GM12878 (cell line): ENCODE data around the gene CTSW. TPM values are rescaled to one million over a fixed set of nuclear protein-coding genes. Genes with fewer than 3 reads are reported as not detected.

Source experiments
- ATAC-seq: fragments of 200-7000 bp; cut with Tn5 transposase; 3 replicates; pipeline ENCODE4 v1.9.1; 2020; ENCODE audit warnings: mild to moderate bottlenecking, moderate library complexity
- BruUV-seq: library from RNA; stranded (reverse); fragments of 400-500 nt; replicated peaks from 2 replicates; lab custom pipeline; 2021; lab: Mats Ljungman, UMichigan
- CTCF ChIA-PET: fragments of 300-600 bp; sonication (Branson Sonifier 250); formaldehyde crosslinking; extraction: SDS; loops from one replicate; lab custom pipeline; 2021; ENCODE audit warnings: inconsistent platforms; lab: Yijun Ruan, JAX
- POLR2A ChIA-PET: fragments of 350-600 bp; formaldehyde crosslinking; extraction: SDS; loops from one replicate; lab custom pipeline; 2021; ENCODE audit warnings: inconsistent platforms; lab: Charles Lee
- RAD21 ChIA-PET: fragments of 300-600 bp; sonication (Branson Sonifier 250); formaldehyde crosslinking; loops from one replicate; lab custom pipeline; 2023; ENCODE audit warnings: antibody characterized with exemption; ENCODE audit not compliant: unreplicated experiment; lab: Charles Lee
- SMC1A ChIA-PET: fragments of 300-600 bp; sonication (Branson Sonifier 250); formaldehyde crosslinking; loops from one replicate; lab custom pipeline; 2023; ENCODE audit not compliant: unreplicated experiment, uncharacterized antibody; lab: Charles Lee
- DNase-seq: peaks from one replicate; pipeline ENCODE4 v3.0.0-alpha.2; 2011; ENCODE audit warnings: low read depth, low spot score
- FAIRE-seq: peaks from 3 replicates; lab custom pipeline; 2011; peaks lifted over from hg19 to GRCh38; lab: Jason Lieb, UNC
- H2AFZ ChIP-seq: 2 replicates; pipeline ENCODE4 v1.6.0; 2011; ENCODE audit warnings: low read depth, low read length, control low read depth; ENCODE audit not compliant: control insufficient read depth
- H3K27ac ChIP-seq: 2 replicates; pipeline ENCODE4 v1.5.1; 2011; ENCODE audit warnings: control low read depth; ENCODE audit not compliant: control insufficient read depth, insufficient read depth
- H3K27me3 ChIP-seq, 2 experiments: replicated peaks in 1 of 2; 2 replicates each; pipeline versions ENCODE4 v1.6.0 to v1.6.1; 2011; ENCODE audit warnings: low read length in 1 of 2; ENCODE audit not compliant: control insufficient read depth in 2 of 2, insufficient read depth in 2 of 2
- H3K36me3 ChIP-seq, 2 experiments: 2 replicates each; pipeline ENCODE4 v1.5.1; 2011; ENCODE audit warnings: low read length in 1 of 2; ENCODE audit not compliant: control insufficient read depth in 2 of 2, insufficient read depth in 2 of 2
- H3K4me1 ChIP-seq: 2 replicates; pipeline ENCODE4 v1.6.1; 2011; ENCODE audit warnings: mild to moderate bottlenecking, low read length, moderate library complexity, mixed read lengths; ENCODE audit not compliant: control insufficient read depth, insufficient read depth
- H3K4me2 ChIP-seq: 2 replicates; pipeline ENCODE4 v1.6.0; 2011; ENCODE audit warnings: control low read depth; ENCODE audit not compliant: control insufficient read depth, insufficient read depth
- H3K4me3 ChIP-seq: fragments of 200-600 bp; sonication (generic); 2 replicates; pipeline ENCODE4 v1.5.1; 2016
- H3K79me2 ChIP-seq: 2 replicates; pipeline ENCODE4 v1.6.0; 2011; ENCODE audit warnings: low read length; ENCODE audit not compliant: control insufficient read depth, insufficient read depth
- H3K9ac ChIP-seq: 2 replicates; pipeline ENCODE4 v1.8.0; 2011; ENCODE audit warnings: low read length, control low read depth, mixed read lengths; ENCODE audit not compliant: control insufficient read depth, insufficient read depth
- H3K9me3 ChIP-seq: replicated peaks from 3 replicates; pipeline ENCODE4 v1.5.1; 2011; ENCODE audit warnings: mild to moderate bottlenecking, low read length; ENCODE audit not compliant: control insufficient read depth, insufficient read depth
- H4K20me1 ChIP-seq: 2 replicates; pipeline ENCODE4 v1.6.0; 2011; ENCODE audit not compliant: control insufficient read depth, insufficient read depth
- ETV6 ChIP-seq, 2 experiments: fragments of 450-650 bp in 1 of 2; IDR thresholded peaks in 1 of 2; conservative IDR thresholded peaks in 1 of 2; 2 replicates each; pipeline ENCODE4 v1.6.1; 2014; ENCODE audit warnings: antibody characterized with exemption in 1 of 2, borderline replicate concordance in 1 of 2, low read depth in 1 of 2, mild to moderate bottlenecking in 1 of 2, moderate library complexity in 1 of 2
- FOS ChIP-seq: IDR thresholded peaks from 3 replicates; pipeline ENCODE4 v1.6.1; 2011; ENCODE audit warnings: borderline replicate concordance; ENCODE audit not compliant: insufficient read length; ENCODE audit errors: extremely low read depth
- HDAC6 ChIP-seq: fragments of 200-600 bp; sonication (generic); IDR thresholded peaks from one replicate; pipeline ENCODE4 v1.8.0; 2017; ENCODE audit warnings: antibody characterized with exemption; ENCODE audit not compliant: unreplicated experiment
- NR2C2 ChIP-seq: IDR thresholded peaks from 2 replicates; pipeline ENCODE4 v1.6.1; 2011; ENCODE audit warnings: borderline replicate concordance, low read depth; ENCODE audit not compliant: control insufficient read depth, insufficient read length
- SMAD5 ChIP-seq: IDR thresholded peaks from 2 replicates; pipeline ENCODE4 v1.6.1; 2016; ENCODE audit warnings: antibody characterized with exemption, low read depth
- ZNF274 ChIP-seq: IDR thresholded peaks from one replicate; pipeline ENCODE4 v1.8.0; 2011; ENCODE audit not compliant: insufficient read length, insufficient read depth
- ZSCAN29 ChIP-seq: fragments of 450-650 bp; IDR thresholded peaks from 2 replicates; pipeline ENCODE4 v1.6.1; 2017; ENCODE audit warnings: mild to moderate bottlenecking, moderate library complexity
- WGBS: methylation state at CpG from one replicate; pipeline ENCODE4 v1.1.6; 2016; ENCODE audit warnings: low lambda C conversion rate; ENCODE audit not compliant: insufficient replicate concordance, insufficient coverage; ENCODE audit errors: missing lambda C conversion rate; 5-methylcytosine and 5-hydroxymethylcytosine counted together
- in situ Hi-C: fragments of 300-500 bp; cut with MboI; formaldehyde crosslinking; loops from 9 replicates; pipeline ENCODE4 v1.14.3; 2018; ENCODE audit warnings: mixed read lengths
- intact Hi-C: fragments of 100-400 bp; cut with micrococcal nuclease; formaldehyde crosslinking; loops from one replicate; pipeline ENCODE4 v1.14.2; 2022; ENCODE audit not compliant: unreplicated experiment
- polyA plus RNA-seq, 11 experiments: library from polyadenylated mRNA; depleted of rRNA in 4 of 11; unstranded in 6 of 11; stranded (reverse) in 5 of 11; fragments of >200 nt; fragmentation: Nextera tagmentation in 4 of 11; fragmentation: Illumina TruSeq in 1 of 11; extraction: Ambion mirVana in 4 of 11; extraction: Trizol in 1 of 11; gene quantifications; 1 replicate in 1 of 11; 2 replicates in 10 of 11; pipeline versions ENCODE4 v1.2.1 to v1.2.3, GENCODE V29; 2011 to 2016; ENCODE audit warnings: inconsistent platforms in 2 of 11, missing spikeins in 2 of 11, low read depth in 1 of 11
- total RNA-seq, 4 experiments: library from RNA; depleted of rRNA in 3 of 4; stranded (reverse); fragments of >200 nt in 3 of 4; fragmentation: Illumina TruSeq in 1 of 4; extraction: Trizol in 1 of 4; gene quantifications; 2 replicates each; pipeline versions ENCODE4 v1.2.1 to v1.2.3, GENCODE V29; 2013 to 2021
- TF ChIP-seq, protein P1 (sequence below): fragments of 450-650 bp; IDR thresholded peaks from 2 replicates; pipeline ENCODE4 v1.6.1; 2018; ENCODE audit warnings: borderline replicate concordance, mild to moderate bottlenecking; ENCODE audit not compliant: partially characterized antibody
- TF ChIP-seq, protein P2 (sequence below): IDR thresholded peaks from 2 replicates; pipeline ENCODE4 v1.6.1; 2012; ENCODE audit warnings: low read length, inconsistent platforms

The CTSW gene
- total and polyA plus RNA-seq, 10 of the 15 experiments (the other 5 are each of a cell fraction or from before 2014, with no cell fraction given), result 0.53 to 12.0 (median 1.7) TPM

DNA sequence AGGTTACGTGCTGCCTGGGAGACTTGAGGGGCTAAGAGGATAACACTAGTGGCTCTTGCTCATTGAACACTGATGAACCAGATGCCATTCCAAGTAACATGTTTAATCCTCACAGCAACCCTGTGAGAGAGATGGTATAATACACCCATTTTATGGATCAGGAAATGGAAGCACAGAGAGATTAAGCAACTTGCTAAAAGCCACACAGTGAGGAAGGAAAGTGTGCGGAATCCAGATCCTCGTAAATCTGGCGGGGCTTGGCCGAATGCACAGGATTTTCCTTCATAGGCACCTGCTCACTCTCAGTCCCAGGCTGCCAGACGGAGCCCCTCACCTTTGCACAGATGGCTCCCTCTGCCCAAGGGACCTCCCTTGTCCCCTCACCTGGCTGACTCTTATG is 28.2 kb downstream of the CTSW start:
- no peaks in the 10 kb centered on the region for H4K20me1 ChIP-seq

More for the DNA sequence above, 28.2 kb downstream of the CTSW start:
- Histone ChIP-seq H3K9ac (no peak overlapping the region), H2AFZ (no peak overlapping the region), H3K36me3 (no peaks in the 10 kb centered on the region), H3K79me2 (no peaks in the 10 kb centered on the region), H3K4me1 (peaks cover 23% of the 10 kb centered on the region), H3K4me2 (no peak overlapping the region), H3K27ac (no peak overlapping the region), H3K27me3 (no peaks in the 10 kb centered on the region; a peak in 1 of 4 replicates), H3K4me3 (no peak overlapping the region), H3K9me3 (no peaks in the 10 kb centered on the region)
- CTCF ChIA-PET, result interaction anchor here (6.5 kb wide), 1 partner anchor 20 kb away, joined by 89 read pairs; the partner anchor contains the start of genes CCDC85B and FIBP
- FAIRE-seq (no peak), ATAC-seq (no peak), DNase-seq (no peak)
- POLR2A ChIA-PET, result no interaction called here
- whole genome bisulfite sequencing, result 85% methylated on average over 6 of the region's 6 CpGs
- RAD21 ChIA-PET, result interaction anchor here (1.6 kb wide), 1 partner anchor 9 kb away, joined by 5 read pairs; no protein-coding TSS in a partner anchor
- no TSS peak for BruUV-seq
- in situ Hi-C loops (no loop called here), intact Hi-C loops (no loop called here)
- no peak for TF ChIP-seq ZSCAN29
- TF ChIP-seq ZNF274, result no peak
- no peak for TF ChIP-seq NR2C2
- TF ChIP-seq ETV6 (conservative IDR thresholded peaks at IDR 0.05 in 1 of 2, IDR thresholded peaks at IDR 0.05 in 1 of 2; ENCODE audit: borderline replicate concordance in 1 of 2, low read depth in 1 of 2), result no peak
- TF ChIP-seq HDAC6, result no peak
- TF ChIP-seq SMAD5, result no peak
- TF ChIP-seq, protein P1, sequence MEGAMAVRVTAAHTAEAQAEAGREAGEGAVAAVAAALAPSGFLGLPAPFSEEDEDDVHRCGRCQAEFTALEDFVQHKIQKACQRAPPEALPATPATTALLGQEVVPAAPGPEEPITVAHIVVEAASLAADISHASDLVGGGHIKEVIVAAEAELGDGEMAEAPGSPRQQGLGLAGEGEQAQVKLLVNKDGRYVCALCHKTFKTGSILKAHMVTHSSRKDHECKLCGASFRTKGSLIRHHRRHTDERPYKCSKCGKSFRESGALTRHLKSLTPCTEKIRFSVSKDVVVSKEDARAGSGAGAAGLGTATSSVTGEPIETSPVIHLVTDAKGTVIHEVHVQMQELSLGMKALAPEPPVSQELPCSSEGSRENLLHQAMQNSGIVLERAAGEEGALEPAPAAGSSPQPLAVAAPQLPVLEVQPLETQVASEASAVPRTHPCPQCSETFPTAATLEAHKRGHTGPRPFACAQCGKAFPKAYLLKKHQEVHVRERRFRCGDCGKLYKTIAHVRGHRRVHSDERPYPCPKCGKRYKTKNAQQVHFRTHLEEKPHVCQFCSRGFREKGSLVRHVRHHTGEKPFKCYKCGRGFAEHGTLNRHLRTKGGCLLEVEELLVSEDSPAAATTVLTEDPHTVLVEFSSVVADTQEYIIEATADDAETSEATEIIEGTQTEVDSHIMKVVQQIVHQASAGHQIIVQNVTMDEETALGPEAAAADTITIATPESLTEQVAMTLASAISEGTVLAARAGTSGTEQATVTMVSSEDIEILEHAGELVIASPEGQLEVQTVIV, result no peak
- TF ChIP-seq, protein P2, sequence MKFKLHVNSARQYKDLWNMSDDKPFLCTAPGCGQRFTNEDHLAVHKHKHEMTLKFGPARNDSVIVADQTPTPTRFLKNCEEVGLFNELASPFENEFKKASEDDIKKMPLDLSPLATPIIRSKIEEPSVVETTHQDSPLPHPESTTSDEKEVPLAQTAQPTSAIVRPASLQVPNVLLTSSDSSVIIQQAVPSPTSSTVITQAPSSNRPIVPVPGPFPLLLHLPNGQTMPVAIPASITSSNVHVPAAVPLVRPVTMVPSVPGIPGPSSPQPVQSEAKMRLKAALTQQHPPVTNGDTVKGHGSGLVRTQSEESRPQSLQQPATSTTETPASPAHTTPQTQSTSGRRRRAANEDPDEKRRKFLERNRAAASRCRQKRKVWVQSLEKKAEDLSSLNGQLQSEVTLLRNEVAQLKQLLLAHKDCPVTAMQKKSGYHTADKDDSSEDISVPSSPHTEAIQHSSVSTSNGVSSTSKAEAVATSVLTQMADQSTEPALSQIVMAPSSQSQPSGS, result no peak
- TF ChIP-seq FOS, result no peak
- SMC1A ChIA-PET, result no interaction called here
